ENCODE data around the gene OPN3. TPM values are rescaled to one million over a fixed set of nuclear protein-coding genes. Genes with fewer than 3 reads are reported as not detected.

The OPN3 gene
- total and polyA plus RNA-seq, 2 donors (not counting 1 experiment from before 2014, with no cell fraction given), result 21.0 to 29.6 TPM

DNA sequence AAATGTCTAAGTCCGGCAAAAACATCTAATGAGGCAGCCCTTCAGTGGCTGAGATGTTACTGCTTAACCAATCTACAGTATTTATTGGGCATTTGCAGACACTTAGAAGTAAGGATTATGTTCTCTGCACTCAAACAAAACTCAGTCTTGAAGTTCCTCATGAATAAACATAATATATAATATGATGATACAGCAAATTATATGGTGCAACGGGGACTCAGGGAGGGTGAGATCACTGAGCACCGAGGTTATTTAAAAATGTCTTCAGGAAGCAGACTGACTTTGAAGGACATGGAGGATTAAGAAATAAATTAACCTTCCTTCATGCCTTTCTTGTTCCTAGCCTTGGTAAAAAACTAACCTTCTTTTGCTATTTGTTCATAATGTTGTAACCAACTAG is 39.8 kb upstream of the OPN3 start:
- H3K27ac Mint-ChIP-seq, result no peak overlapping the region
- Histone ChIP-seq H4K20me1 (ENCODE audit: control insufficient read depth, insufficient read depth, low read length, poor library complexity, severe bottlenecking) (no peaks in the 10 kb centered on the region), H2AFZ (ENCODE audit: insufficient read depth, low read depth, low read length, poor library complexity, severe bottlenecking) (no peak overlapping the region), H3K9ac (ENCODE audit: low read length) (no peak overlapping the region), H3K79me2 (ENCODE audit: control insufficient read depth, insufficient read depth, low read length) (no peaks in the 10 kb centered on the region), H3K36me3 (replicated peaks in 1 of 2; ENCODE audit: control extremely low read depth in 1 of 2, control insufficient read depth in 1 of 2, extremely low read depth in 1 of 2, insufficient read depth in 2 of 2, low read length in 1 of 2) (no peaks in the 10 kb centered on the region), H3K27me3 (replicated peaks in 1 of 4; ENCODE audit: control extremely low read depth in 1 of 4, control insufficient read depth in 3 of 4, insufficient read depth in 4 of 4, low read length in 3 of 4) (peaks cover 0 to 7% (median 4%) of the 10 kb centered on the region in 4 experiments), H3K4me2 (replicated peaks; ENCODE audit: low read depth, low read length, poor library complexity, severe bottlenecking) (no peak overlapping the region), H3K4me1 (ENCODE audit: control insufficient read depth in 2 of 2, insufficient read depth in 2 of 2, low read length in 2 of 2) (peaks cover 3 to 8% of the 10 kb centered on the region in 2 donors), H3K27ac (ENCODE audit: low read length in 2 of 2) (no peak overlapping the region), H3K4me3 (ENCODE audit: control extremely low read depth in 1 of 5, extremely low read depth in 1 of 5, insufficient read depth in 1 of 5, low read depth in 2 of 5, low read length in 4 of 5) (no peak overlapping the region), H3K9me3 (ENCODE audit: control extremely low read depth in 1 of 3, control insufficient read depth in 2 of 3, insufficient read depth in 1 of 3, low read length in 2 of 3) (peaks cover 0 to 2% (median 0%) of the 10 kb centered on the region in 3 donors)
- peaks cover 31% of the 10 kb centered on the region for H3K27me3 Mint-ChIP-seq
- DNase-seq, result no peak
- ChIA-PET CTCF (no interaction called here), POLR2A (no interaction called here)
- peaks cover 10% of the 10 kb centered on the region for H3K4me1 Mint-ChIP-seq
- H3K9me3 Mint-ChIP-seq (ENCODE audit: insufficient read depth), result no peaks in the 10 kb centered on the region
- no peak for ATAC-seq (ENCODE audit: low read depth)
- no peak for TF ChIP-seq EZH2 (IDR thresholded peaks at IDR 0.05; ENCODE audit: borderline replicate concordance, insufficient read depth, low read depth, low read length, poor library complexity, severe bottlenecking)
- TF ChIP-seq, protein P1, sequence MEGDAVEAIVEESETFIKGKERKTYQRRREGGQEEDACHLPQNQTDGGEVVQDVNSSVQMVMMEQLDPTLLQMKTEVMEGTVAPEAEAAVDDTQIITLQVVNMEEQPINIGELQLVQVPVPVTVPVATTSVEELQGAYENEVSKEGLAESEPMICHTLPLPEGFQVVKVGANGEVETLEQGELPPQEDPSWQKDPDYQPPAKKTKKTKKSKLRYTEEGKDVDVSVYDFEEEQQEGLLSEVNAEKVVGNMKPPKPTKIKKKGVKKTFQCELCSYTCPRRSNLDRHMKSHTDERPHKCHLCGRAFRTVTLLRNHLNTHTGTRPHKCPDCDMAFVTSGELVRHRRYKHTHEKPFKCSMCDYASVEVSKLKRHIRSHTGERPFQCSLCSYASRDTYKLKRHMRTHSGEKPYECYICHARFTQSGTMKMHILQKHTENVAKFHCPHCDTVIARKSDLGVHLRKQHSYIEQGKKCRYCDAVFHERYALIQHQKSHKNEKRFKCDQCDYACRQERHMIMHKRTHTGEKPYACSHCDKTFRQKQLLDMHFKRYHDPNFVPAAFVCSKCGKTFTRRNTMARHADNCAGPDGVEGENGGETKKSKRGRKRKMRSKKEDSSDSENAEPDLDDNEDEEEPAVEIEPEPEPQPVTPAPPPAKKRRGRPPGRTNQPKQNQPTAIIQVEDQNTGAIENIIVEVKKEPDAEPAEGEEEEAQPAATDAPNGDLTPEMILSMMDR (IDR thresholded peaks at IDR 0.05), result no peak
- intact Hi-C loops (cut with micrococcal nuclease), result no loop called here
- H3K4me3 Mint-ChIP-seq, result no peak overlapping the region
- no CpG with 5 or more reads among the region's 3 CpGs for WGBS (ENCODE audit: insufficient coverage)

DNA sequence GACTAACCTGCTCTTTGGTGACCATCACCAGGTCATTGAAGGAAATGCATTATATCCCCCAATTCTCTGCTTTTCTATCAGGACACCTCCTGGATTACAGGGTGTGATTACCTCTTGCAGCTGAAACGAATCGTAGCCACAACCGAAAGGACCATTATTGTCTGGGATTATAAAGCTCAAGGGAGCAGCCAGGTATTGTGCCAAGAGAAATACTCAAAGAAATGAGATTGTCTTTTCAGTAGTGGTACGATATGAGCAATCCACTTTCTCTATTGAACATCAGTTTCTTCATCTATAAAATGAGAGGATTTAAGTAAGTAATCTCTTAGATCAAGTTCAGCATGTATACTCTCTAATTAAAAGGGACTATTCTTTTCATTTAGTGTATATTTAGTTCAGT is 39.2 kb upstream of the OPN3 start:
- H3K4me2 ChIP-seq (replicated peaks; ENCODE audit: low read depth, low read length, poor library complexity, severe bottlenecking), result no peak overlapping the region
- H3K27ac ChIP-seq (ENCODE audit: low read length in 2 of 2), result no peak overlapping the region
- Mint-ChIP-seq H3K4me1 (peaks cover 10% of the 10 kb centered on the region), H3K4me3 (no peak overlapping the region), H3K9me3 (ENCODE audit: insufficient read depth) (no peaks in the 10 kb centered on the region), H3K27ac (no peak overlapping the region), H3K27me3 (peaks cover 31% of the 10 kb centered on the region)
- POLR2A ChIA-PET, result no interaction called here
- peaks cover 3 to 8% of the 10 kb centered on the region in 2 donors for H3K4me1 ChIP-seq (ENCODE audit: control insufficient read depth in 2 of 2, insufficient read depth in 2 of 2, low read length in 2 of 2)
- CTCF ChIA-PET, result no interaction called here
- no peak overlapping the region for H3K4me3 ChIP-seq (ENCODE audit: control extremely low read depth in 1 of 5, extremely low read depth in 1 of 5, insufficient read depth in 1 of 5, low read depth in 2 of 5, low read length in 4 of 5)
- no peaks in the 10 kb centered on the region for H4K20me1 ChIP-seq (ENCODE audit: control insufficient read depth, insufficient read depth, low read length, poor library complexity, severe bottlenecking)
- TF ChIP-seq, protein P1 (IDR thresholded peaks at IDR 0.05), result no peak
- TF ChIP-seq EZH2 (IDR thresholded peaks at IDR 0.05; ENCODE audit: borderline replicate concordance, insufficient read depth, low read depth, low read length, poor library complexity, severe bottlenecking), result no peak
- H3K36me3 ChIP-seq (replicated peaks in 1 of 2; ENCODE audit: control extremely low read depth in 1 of 2, control insufficient read depth in 1 of 2, extremely low read depth in 1 of 2, insufficient read depth in 2 of 2, low read length in 1 of 2), result no peaks in the 10 kb centered on the region
- H3K9me3 ChIP-seq (ENCODE audit: control extremely low read depth in 1 of 3, control insufficient read depth in 2 of 3, insufficient read depth in 1 of 3, low read length in 2 of 3), result peaks cover 0 to 2% (median 0%) of the 10 kb centered on the region in 3 donors
- no peak overlapping the region for H3K9ac ChIP-seq (ENCODE audit: low read length)
- H3K79me2 ChIP-seq (ENCODE audit: control insufficient read depth, insufficient read depth, low read length), result no peaks in the 10 kb centered on the region
- no peak overlapping the region for H2AFZ ChIP-seq (ENCODE audit: insufficient read depth, low read depth, low read length, poor library complexity, severe bottlenecking)
- ATAC-seq (ENCODE audit: low read depth), result no peak
- intact Hi-C loops (cut with micrococcal nuclease), result no loop called here
- DNase-seq, result no peak
- no CpG with 5 or more reads among the region's 4 CpGs for WGBS (ENCODE audit: insufficient coverage)
- H3K27me3 ChIP-seq (replicated peaks in 1 of 4; ENCODE audit: control extremely low read depth in 1 of 4, control insufficient read depth in 3 of 4, insufficient read depth in 4 of 4, low read length in 3 of 4), result peaks cover 0 to 7% (median 4%) of the 10 kb centered on the region in 4 experiments

All from B cell (primary cell).